ENCODE results near the gene FIGN. TPM values are rescaled to one million over a fixed set of nuclear protein-coding genes. Genes with fewer than 3 reads are reported as not detected.

FIGN gene
- total RNA-seq, 4 donors from 2014 or later = 5.8 to 12.0 (median 11.1) TPM

GRCh38 chr2:163612332-163612731, 123.5 kb downstream of the FIGN start:
- Histone ChIP-seq H3K36me3 (peaks cover 0 to 23% (median 13%) of the 10 kb centered on the region in 4 donors), H3K9me3 (no peaks in the 10 kb centered on the region), H3K27me3 (no peaks in the 10 kb centered on the region), H3K27ac (replicated peaks in 1 of 4) (no peak overlapping the region), H3K4me3 (no peak overlapping the region), H3K4me1 (peaks cover 0 to 3% (median 0%) of the 10 kb centered on the region in 4 donors)
- intact Hi-C loops (cut with DNase I) = no loop called here
- 92% methylated on average over 9 of the region's 9 CpGs for WGBS
- TF ChIP-seq POLR2AphosphoS5 (IDR thresholded peaks at IDR 0.05) (no peak), POLR2A (IDR thresholded peaks at IDR 0.05; ENCODE audit: low read depth) (no peak), CTCF (IDR thresholded peaks at IDR 0.05) (no peak), EP300 (IDR thresholded peaks at IDR 0.05) (no peak)
- DNase-seq (ENCODE audit: extremely low spot score) = no peak

- no peak overlapping the region for H3K4me3 ChIP-seq
- H3K36me3 ChIP-seq = peaks cover 0 to 23% (median 13%) of the 10 kb centered on the region in 4 donors
- DNase-seq (ENCODE audit: extremely low spot score) = no peak
- no peak overlapping the region for H3K27ac ChIP-seq (replicated peaks in 1 of 4)
- peaks cover 0 to 3% (median 0%) of the 10 kb centered on the region in 4 donors for H3K4me1 ChIP-seq
- WGBS = 92% methylated on average over 8 of the region's 8 CpGs
- TF ChIP-seq EP300 (IDR thresholded peaks at IDR 0.05) = no peak
- TF ChIP-seq POLR2AphosphoS5 (IDR thresholded peaks at IDR 0.05) = no peak
- TF ChIP-seq CTCF (IDR thresholded peaks at IDR 0.05) = no peak
- TF ChIP-seq POLR2A (IDR thresholded peaks at IDR 0.05; ENCODE audit: low read depth) = no peak
- intact Hi-C loops (cut with DNase I) = no loop called here
- no peaks in the 10 kb centered on the region for H3K27me3 ChIP-seq
- no peaks in the 10 kb centered on the region for H3K9me3 ChIP-seq
Observed at GRCh38 chr2:163611557-163611906, 124.3 kb downstream of the FIGN start.

GRCh38 chr2:163610817-163611556, 124.8 kb downstream of the FIGN start:
- H3K36me3 ChIP-seq = peaks cover 0 to 23% (median 13%) of the 10 kb centered on the region in 4 donors
- no peak overlapping the region for H3K4me3 ChIP-seq
- H3K27me3 ChIP-seq = no peaks in the 10 kb centered on the region
- WGBS = 92% methylated on average over 13 of the region's 13 CpGs
- H3K4me1 ChIP-seq = peaks cover 0 to 3% (median 0%) of the 10 kb centered on the region in 4 donors
- H3K9me3 ChIP-seq = no peaks in the 10 kb centered on the region
- no peak overlapping the region for H3K27ac ChIP-seq (replicated peaks in 1 of 4)
- DNase-seq (ENCODE audit: extremely low spot score) = no peak
- TF ChIP-seq CTCF (IDR thresholded peaks at IDR 0.05) = peak in 1 of 3 experiments; percentile 26
- TF ChIP-seq POLR2AphosphoS5 (IDR thresholded peaks at IDR 0.05) = no peak
- intact Hi-C loops (cut with DNase I) = no loop called here

- Histone ChIP-seq H3K9me3 (no peaks in the 10 kb centered on the region), H3K4me3 (no peak overlapping the region), H3K27me3 (no peaks in the 10 kb centered on the region), H3K4me1 (peaks cover 0 to 3% (median 0%) of the 10 kb centered on the region in 4 donors), H3K36me3 (peaks cover 0 to 23% (median 13%) of the 10 kb centered on the region in 4 donors), H3K27ac (replicated peaks in 1 of 4) (no peak overlapping the region)
- no peak for DNase-seq (ENCODE audit: extremely low spot score)
- TF ChIP-seq POLR2A (IDR thresholded peaks at IDR 0.05; ENCODE audit: low read depth) (no peak), POLR2AphosphoS5 (IDR thresholded peaks at IDR 0.05) (no peak), EP300 (IDR thresholded peaks at IDR 0.05) (no peak), CTCF (IDR thresholded peaks at IDR 0.05) (no peak)
- intact Hi-C loops (cut with DNase I) = no loop called here
Observed at GRCh38 chr2:163607630-163608029, 128.2 kb downstream of the FIGN start.

GRCh38 chr2:163606878-163607277, 128.9 kb downstream of the FIGN start:
- H3K27ac ChIP-seq (replicated peaks in 1 of 4) = no peak overlapping the region
- intact Hi-C loops (cut with DNase I) = no loop called here

More at GRCh38 chr2:163606878-163607277, 128.9 kb downstream of the FIGN start:
- Histone ChIP-seq H3K4me1 (peaks cover 0 to 5% (median 1%) of the 10 kb centered on the region in 4 donors), H3K36me3 (peaks cover 0 to 23% (median 13%) of the 10 kb centered on the region in 4 donors), H3K27me3 (no peaks in the 10 kb centered on the region), H3K4me3 (no peak overlapping the region), H3K9me3 (no peaks in the 10 kb centered on the region)
- WGBS = 88% methylated on average over 3 of the region's 3 CpGs
- no peak for DNase-seq (ENCODE audit: extremely low spot score)
- TF ChIP-seq EP300 (IDR thresholded peaks at IDR 0.05) (no peak), CTCF (IDR thresholded peaks at IDR 0.05) (no peak), POLR2A (IDR thresholded peaks at IDR 0.05; ENCODE audit: low read depth) (no peak), POLR2AphosphoS5 (IDR thresholded peaks at IDR 0.05) (no peak)
